IMR-90 (cell line): Measurements from ENCODE around the gene TBX1. TPM values are rescaled to one million over a fixed set of nuclear protein-coding genes. Genes with fewer than 3 reads are reported as not detected.

Experiments
- ATAC-seq: fragments of 200-7000 bp; cut with Tn5 transposase; 2 replicates; pipeline ENCODE4 v1.9.1; 2020; ENCODE audit warnings: low read depth, mild to moderate bottlenecking, moderate library complexity
- BruUV-seq: library from RNA; stranded (reverse); fragments of 400-500 nt; replicated peaks from 2 replicates; lab custom pipeline; 2021; lab: Mats Ljungman, UMichigan
- CTCF ChIA-PET: fragments of 300-600 bp; formaldehyde crosslinking; extraction: SDS; loops from one replicate; lab custom pipeline; 2021; ENCODE audit warnings: antibody characterized with exemption; lab: Yijun Ruan, JAX
- POLR2A ChIA-PET: fragments of 300-600 bp; sonication (Branson Sonifier 250); formaldehyde crosslinking; loops from one replicate; lab custom pipeline; 2022; ENCODE audit warnings: antibody characterized with exemption; ENCODE audit not compliant: unreplicated experiment; lab: Charles Lee
- DNase-seq: peaks from one replicate; pipeline ENCODE4 v3.0.0; 2013
- H2AFZ ChIP-seq: replicated peaks from 2 replicates; pipeline ENCODE3; 2013; ENCODE audit warnings: low read length, mild to moderate bottlenecking; ENCODE audit not compliant: poor library complexity
- H2AK5ac ChIP-seq: 2 replicates; pipeline ENCODE4 v1.6.1; 2013; ENCODE audit warnings: low read depth, low read length, inconsistent platforms
- H2AK9ac ChIP-seq: replicated peaks from 2 replicates; pipeline ENCODE3; 2013; ENCODE audit warnings: mild to moderate bottlenecking, low read depth, low read length, moderate library complexity; ENCODE audit not compliant: poor library complexity
- H2BK120ac ChIP-seq: 2 replicates; pipeline ENCODE4 v1.6.1; 2013; ENCODE audit warnings: low read depth, low read length, inconsistent platforms
- H2BK15ac ChIP-seq: 3 replicates; pipeline ENCODE4 v1.6.1; 2013; ENCODE audit warnings: low read depth, low read length, inconsistent platforms
- H2BK20ac ChIP-seq: 2 replicates; pipeline ENCODE4 v1.6.1; 2013; ENCODE audit warnings: low read depth, mild to moderate bottlenecking, inconsistent platforms, low read length, moderate library complexity
- H2BK5ac ChIP-seq: 2 replicates; pipeline ENCODE4 v1.6.1; 2013; ENCODE audit warnings: mild to moderate bottlenecking, low read depth, low read length, inconsistent platforms; ENCODE audit not compliant: poor library complexity, severe bottlenecking
- H3K14ac ChIP-seq: replicated peaks from 2 replicates; pipeline ENCODE4 v1.6.1; 2013; ENCODE audit warnings: low read depth, low read length, inconsistent platforms
- H3K18ac ChIP-seq: 2 replicates; pipeline ENCODE4 v1.6.1; 2013; ENCODE audit warnings: low read depth, low read length, control low read depth
- H3K23ac ChIP-seq: 2 replicates; pipeline ENCODE4 v1.6.1; 2013; ENCODE audit warnings: low read depth, low read length, inconsistent platforms
- H3K27ac ChIP-seq: 2 replicates; pipeline ENCODE4 v1.5.1; 2013; ENCODE audit warnings: mild to moderate bottlenecking, control low read depth, low read length; ENCODE audit not compliant: insufficient read depth
- H3K27me3 ChIP-seq: 2 replicates; pipeline ENCODE4 v1.6.1; 2013; ENCODE audit warnings: low read length; ENCODE audit not compliant: control insufficient read depth, insufficient read depth
- H3K36me3 ChIP-seq: 2 replicates; pipeline ENCODE4 v1.6.1; 2013; ENCODE audit warnings: low read length, mixed read lengths; ENCODE audit not compliant: control insufficient read depth, insufficient read depth
- H3K4ac ChIP-seq: 2 replicates; pipeline ENCODE4 v1.6.1; 2013; ENCODE audit warnings: low read depth, low read length, inconsistent platforms
- H3K4me1 ChIP-seq: 2 replicates; pipeline ENCODE4 v1.6.1; 2013; ENCODE audit warnings: low read length, mixed read lengths; ENCODE audit not compliant: control insufficient read depth, insufficient read depth
- H3K4me2 ChIP-seq: 2 replicates; pipeline ENCODE4 v1.6.1; 2013; ENCODE audit warnings: low read depth, mild to moderate bottlenecking, control low read depth, low read length, moderate library complexity
- H3K4me3 ChIP-seq: 2 replicates; pipeline ENCODE4 v1.5.1; 2013; ENCODE audit warnings: low read depth, mild to moderate bottlenecking, control low read depth, low read length, moderate library complexity; ENCODE audit not compliant: insufficient read depth
- H3K56ac ChIP-seq: 2 replicates; pipeline ENCODE4 v1.6.1; 2013; ENCODE audit warnings: low read length, inconsistent platforms; ENCODE audit not compliant: insufficient read depth; ENCODE audit errors: extremely low read depth
- H3K79me1 ChIP-seq, 2 experiments: 2 replicates each; pipeline ENCODE4 v1.6.1; 2013; ENCODE audit warnings: low read length in 2 of 2, inconsistent platforms in 1 of 2, low read depth in 1 of 2
- H3K9ac ChIP-seq: 2 replicates; pipeline ENCODE4 v1.6.1; 2013; ENCODE audit warnings: low read depth, low read length, control low read depth
- H3K9me1 ChIP-seq: 2 replicates; pipeline ENCODE4 v1.6.1; 2013; ENCODE audit warnings: low read length, inconsistent platforms; ENCODE audit not compliant: insufficient read depth
- H3K9me3 ChIP-seq: 2 replicates; pipeline ENCODE4 v1.6.1; 2013; ENCODE audit warnings: low read length; ENCODE audit not compliant: control insufficient read depth, insufficient read depth
- H4K20me1 ChIP-seq: 2 replicates; pipeline ENCODE4 v1.6.1; 2013; ENCODE audit warnings: low read length, inconsistent platforms; ENCODE audit not compliant: insufficient read depth
- H4K5ac ChIP-seq: 2 replicates; pipeline ENCODE4 v1.6.1; 2013; ENCODE audit warnings: mild to moderate bottlenecking, low read depth, low read length, control low read depth
- H4K8ac ChIP-seq, 2 experiments: 2 replicates each; pipeline ENCODE4 v1.6.1; 2013; ENCODE audit warnings: low read depth in 2 of 2, low read length in 2 of 2, control low read depth in 1 of 2, inconsistent platforms in 1 of 2
- H4K91ac ChIP-seq: 2 replicates; pipeline ENCODE4 v1.6.1; 2013; ENCODE audit warnings: low read depth, low read length, inconsistent platforms; ENCODE audit not compliant: insufficient read depth
- CHD1 ChIP-seq: IDR thresholded peaks from 2 replicates; pipeline ENCODE4 v1.6.1; 2012; ENCODE audit warnings: low read depth, low read length, improper control_type of control experiment
- MXI1 ChIP-seq: IDR thresholded peaks from 2 replicates; pipeline ENCODE4 v1.6.1; 2012; ENCODE audit warnings: low read depth, mild to moderate bottlenecking, low read length, moderate library complexity, borderline replicate concordance
- POLR2A ChIP-seq: IDR thresholded peaks from 2 replicates; pipeline ENCODE4 v1.6.1; 2012; ENCODE audit warnings: mild to moderate bottlenecking, low read depth, low read length
- WGBS, 2 experiments: methylation state at CpG; one replicate each; pipeline versions ENCODE4 v1.1.5 to v1.1.7; 2013; ENCODE audit warnings: missing lambda C conversion rate in 2 of 2; ENCODE audit not compliant: insufficient read length in 1 of 2; ENCODE audit errors: extremely low coverage in 2 of 2; 5-methylcytosine and 5-hydroxymethylcytosine counted together
- dilution Hi-C: fragments of 300-500 bp; cut with HindIII; formaldehyde crosslinking; loops from one replicate; pipeline ENCODE4 v1.14.3; 2018; ENCODE audit warnings: low sequenced_read_pairs; ENCODE audit not compliant: unreplicated experiment
- in situ Hi-C: fragments of 300-500 bp; cut with MboI; formaldehyde crosslinking; loops from 3 replicates; pipeline ENCODE4 v1.14.3; 2019; ENCODE audit warnings: low sequenced_read_pairs, inconsistent platforms, mixed read lengths
- intact Hi-C: fragments of 100-400 bp; cut with micrococcal nuclease; formaldehyde crosslinking; loops from 2 replicates; pipeline ENCODE4 v1.10.0; 2022
- polyA plus RNA-seq, 3 experiments: library from polyadenylated mRNA; depleted of rRNA; stranded (reverse); fragments of >200 nt; gene quantifications; 2 replicates each; pipeline ENCODE4 v1.2.3, GENCODE V29; 2012; ENCODE audit warnings: low replicate concordance in 1 of 3
- total RNA-seq: library from RNA; depleted of rRNA; stranded (reverse); fragments of >200 nt; gene quantifications from 2 replicates; pipeline ENCODE4 v1.2.3, GENCODE V29; 2012

The TBX1 gene
- total and polyA plus RNA-seq, 2 of the 4 experiments (the other 2 are of a cell fraction): 0.03 TPM; not detected in 1

- H4K5ac ChIP-seq: no peak overlapping the region
- no peaks in the 10 kb centered on the region for H3K79me1 ChIP-seq
- no peak overlapping the region for H2BK15ac ChIP-seq
- no peak overlapping the region for H3K9ac ChIP-seq
- no peak overlapping the region for H3K4me2 ChIP-seq
- H3K4ac ChIP-seq: no peak overlapping the region
- H2BK120ac ChIP-seq: no peak overlapping the region
- peaks cover 2% of the 10 kb centered on the region for H3K4me1 ChIP-seq
- no peak overlapping the region for H2BK5ac ChIP-seq
- DNase-seq: no peak
- H3K9me1 ChIP-seq: no peaks in the 10 kb centered on the region
- no peaks in the 10 kb centered on the region for H3K36me3 ChIP-seq
- POLR2A ChIA-PET: no interaction called here
- no peak overlapping the region for H3K56ac ChIP-seq
- no peak overlapping the region for H3K27ac ChIP-seq
- H2AK5ac ChIP-seq: no peak overlapping the region
- no TSS peak for BruUV-seq
- no peak overlapping the region for H3K4me3 ChIP-seq
- H2BK20ac ChIP-seq: no peak overlapping the region
- CTCF ChIA-PET: no interaction called here
- no peak overlapping the region for H3K18ac ChIP-seq
- in situ Hi-C loops (loop anchor here (5.0 kb wide), 1 partner anchor 177 kb away; no protein-coding TSS in a partner anchor), dilution Hi-C loops (no loop called here), intact Hi-C loops (loop anchor here (5.0 kb wide), 2 partner anchors 117 to 277 kb away; partner anchors contain the start of genes GNB1L and RTL10)
- peak overlapping the region; percentile 35 for H2AK9ac ChIP-seq
- H2AFZ ChIP-seq: no peak overlapping the region
- H3K14ac ChIP-seq: no peak overlapping the region
- no peaks in the 10 kb centered on the region for H4K20me1 ChIP-seq
- no peak overlapping the region for H4K8ac ChIP-seq
- no peaks in the 10 kb centered on the region for H3K9me3 ChIP-seq
- WGBS, 2 experiments: 81% methylated on average over 3 of the region's 5 CpGs; no CpG with 5 or more reads in 1 of the 2 experiments
- TF ChIP-seq CHD1: no peak
- TF ChIP-seq MXI1: no peak
- no peak for TF ChIP-seq POLR2A
- no peak overlapping the region for H4K91ac ChIP-seq
- ATAC-seq: no peak
- H3K23ac ChIP-seq: no peak overlapping the region
- peaks cover 12% of the 10 kb centered on the region; the same call in 1 of the 2 replicates for H3K27me3 ChIP-seq
These were observed 25.7 kb upstream of the TBX1 start for GRCh38 chr22:19734837-19735382.
